H1 (cell line): ENCODE data around the gene KNOP1. TPM values are rescaled to one million over a fixed set of nuclear protein-coding genes. Genes with fewer than 3 reads are reported as not detected.

Experiments
- CTCF ChIA-PET: fragments of 300-600 bp; sonication (Branson Sonifier 250); formaldehyde crosslinking; loops from one replicate; lab custom pipeline; 2021; ENCODE audit not compliant: partially characterized antibody; lab: Charles Lee
- POLR2A ChIA-PET: fragments of 300-600 bp; sonication (Branson Sonifier 250); formaldehyde crosslinking; loops from one replicate; lab custom pipeline; 2021; ENCODE audit warnings: inconsistent platforms; ENCODE audit not compliant: partially characterized antibody; lab: Charles Lee
- DNase-seq, 2 experiments: peaks; one replicate each; pipeline versions ENCODE4 v3.0.0 to v3.0.0-alpha.2; 2010 to 2022; ENCODE audit warnings: low spot score in 2 of 2, low read depth in 1 of 2, mixed read lengths in 1 of 2
- FAIRE-seq: peaks from 2 replicates; lab custom pipeline; 2011; peaks lifted over from hg19 to GRCh38; lab: Jason Lieb, UNC
- H2AFZ ChIP-seq: 2 replicates; pipeline ENCODE4 v1.8.1; 2012; ENCODE audit warnings: low read length, inconsistent platforms
- H2AK5ac ChIP-seq: 2 replicates; pipeline ENCODE4 v1.6.1; 2013; ENCODE audit warnings: low read depth, low read length
- H2BK120ac ChIP-seq: replicated peaks from 2 replicates; pipeline ENCODE3; 2013; ENCODE audit warnings: low read depth, low read length, inconsistent platforms
- H2BK12ac ChIP-seq: 2 replicates; pipeline ENCODE4 v1.6.1; 2013; ENCODE audit warnings: low read depth, low read length
- H2BK15ac ChIP-seq: 2 replicates; pipeline ENCODE4 v1.6.1; 2013; ENCODE audit warnings: low read length
- H2BK20ac ChIP-seq: 2 replicates; pipeline ENCODE4 v1.6.1; 2013; ENCODE audit warnings: low read length
- H2BK5ac ChIP-seq: 2 replicates; pipeline ENCODE4 v1.6.1; 2013; ENCODE audit warnings: low read depth, low read length
- H3K14ac ChIP-seq: 2 replicates; pipeline ENCODE4 v1.6.1; 2013; ENCODE audit warnings: inconsistent platforms; ENCODE audit not compliant: insufficient read length
- H3K18ac ChIP-seq: 2 replicates; pipeline ENCODE4 v1.6.1; 2013; ENCODE audit warnings: low read length; ENCODE audit errors: extremely low read depth
- H3K23ac ChIP-seq: 2 replicates; pipeline ENCODE4 v1.6.1; 2013; ENCODE audit warnings: inconsistent platforms; ENCODE audit not compliant: insufficient read length
- H3K23me2 ChIP-seq: 2 replicates; pipeline ENCODE4 v1.6.1; 2013; ENCODE audit warnings: low read depth, low read length
- H3K27ac ChIP-seq: 2 replicates; pipeline ENCODE4 v1.6.1; 2011; ENCODE audit warnings: low read depth, low read length, inconsistent platforms
- H3K27me3 ChIP-seq, 4 experiments: replicated peaks in 1 of 4; 1 replicate in 1 of 4; 2 replicates in 3 of 4; pipeline versions ENCODE4 v1.6.1 to v1.8.1; 2011 to 2013; ENCODE audit warnings: low read length in 3 of 4, mild to moderate bottlenecking in 3 of 4, inconsistent platforms in 2 of 4, mixed read lengths in 2 of 4, moderate library complexity in 1 of 4; ENCODE audit not compliant: control insufficient read depth in 3 of 4, insufficient read depth in 3 of 4; ENCODE audit errors: extremely low read depth in 1 of 4
- H3K36me3 ChIP-seq, 4 experiments: 2 replicates each; pipeline versions ENCODE4 v1.6.1 to v1.8.1; 2011 to 2013; ENCODE audit warnings: mild to moderate bottlenecking in 4 of 4, low read length in 3 of 4, moderate library complexity in 2 of 4, control low read depth in 1 of 4, inconsistent platforms in 1 of 4; ENCODE audit not compliant: insufficient read depth in 4 of 4, control insufficient read depth in 2 of 4
- H3K4ac ChIP-seq: replicated peaks from 2 replicates; pipeline ENCODE3; 2013; ENCODE audit warnings: low read length, low read depth, mixed read lengths, inconsistent platforms; ENCODE audit not compliant: insufficient read length
- H3K4me1 ChIP-seq, 4 experiments: replicated peaks in 1 of 4; 1 replicate in 1 of 4; 2 replicates in 3 of 4; pipeline versions ENCODE4 v1.6.1 to v1.8.1; 2011 to 2013; ENCODE audit warnings: low read length in 3 of 4, inconsistent platforms in 2 of 4, mixed read lengths in 1 of 4; ENCODE audit not compliant: insufficient read depth in 4 of 4, control insufficient read depth in 3 of 4
- H3K4me2 ChIP-seq, 2 experiments: 2 replicates each; pipeline versions ENCODE4 v1.6.1 to v1.8.1; 2011 to 2013; ENCODE audit warnings: low read depth in 2 of 2, low read length in 2 of 2, control low read depth in 1 of 2, inconsistent platforms in 1 of 2, mild to moderate bottlenecking in 1 of 2; ENCODE audit not compliant: insufficient read depth in 1 of 2
- H3K4me3 ChIP-seq, 4 experiments: fragments of 200-600, 300-600 bp in 1 of 4; sonication (generic), shearing (Covaris generic), sonication (Bioruptor Twin) in 1 of 4; 2 replicates each; pipeline versions ENCODE4 v1.5.1 to v1.8.1; 2011 to 2016; ENCODE audit warnings: low read length in 4 of 4, low read depth in 3 of 4, control low read depth in 2 of 4, inconsistent platforms in 2 of 4, mild to moderate bottlenecking in 2 of 4, mixed read lengths in 1 of 4, moderate library complexity in 1 of 4; ENCODE audit not compliant: insufficient read depth in 2 of 4; ENCODE audit errors: extremely low read depth in 1 of 4
- H3K56ac ChIP-seq: replicated peaks from 2 replicates; pipeline ENCODE3; 2013; ENCODE audit warnings: low read depth, mild to moderate bottlenecking, mixed read lengths, low read length, inconsistent platforms; ENCODE audit not compliant: insufficient read length
- H3K79me1 ChIP-seq: 2 replicates; pipeline ENCODE4 v1.6.1; 2013; ENCODE audit warnings: low read depth, low read length, control low read depth
- H3K79me2 ChIP-seq, 2 experiments: 2 replicates each; pipeline versions ENCODE4 v1.6.1 to v1.8.1; 2012 to 2013; ENCODE audit warnings: low read length in 2 of 2, mild to moderate bottlenecking in 2 of 2, inconsistent platforms in 1 of 2; ENCODE audit not compliant: insufficient read depth in 2 of 2, control insufficient read depth in 1 of 2
- H3K9ac ChIP-seq, 4 experiments: replicated peaks in 1 of 4; 1 replicate in 1 of 4; 2 replicates in 3 of 4; pipeline versions ENCODE4 v1.6.1 to v1.8.1; 2011 to 2013; ENCODE audit warnings: low read depth in 3 of 4, low read length in 3 of 4, control low read depth in 2 of 4, mild to moderate bottlenecking in 2 of 4, moderate library complexity in 2 of 4, inconsistent platforms in 1 of 4; ENCODE audit errors: extremely low read depth in 1 of 4
- H3K9me3 ChIP-seq, 2 experiments: 2 replicates each; pipeline versions ENCODE4 v1.6.1 to v1.8.1; 2012 to 2013; ENCODE audit warnings: mild to moderate bottlenecking in 2 of 2, moderate library complexity in 2 of 2, control low read depth in 1 of 2, inconsistent platforms in 1 of 2, low read depth in 1 of 2, low read length in 1 of 2, mixed read lengths in 1 of 2; ENCODE audit not compliant: insufficient read depth in 2 of 2
- H4K20me1 ChIP-seq, 2 experiments: replicated peaks in 1 of 2; 2 replicates each; pipeline versions ENCODE3 to v1.8.1; 2011 to 2013; ENCODE audit warnings: inconsistent platforms in 2 of 2, low read length in 2 of 2, mild to moderate bottlenecking in 1 of 2; ENCODE audit not compliant: insufficient read depth in 2 of 2, control insufficient read depth in 1 of 2
- H4K5ac ChIP-seq: 2 replicates; pipeline ENCODE4 v1.6.1; 2013; ENCODE audit warnings: low read length, low read depth, mixed read lengths, inconsistent platforms; ENCODE audit not compliant: insufficient read length
- H4K8ac ChIP-seq: 2 replicates; pipeline ENCODE4 v1.8.0; 2013; ENCODE audit warnings: mild to moderate bottlenecking, moderate library complexity, low read length, inconsistent platforms; ENCODE audit not compliant: insufficient read depth; ENCODE audit errors: extremely low read depth
- H4K91ac ChIP-seq: replicated peaks from 2 replicates; pipeline ENCODE3; 2013; ENCODE audit warnings: low read length, mixed read lengths, inconsistent platforms; ENCODE audit not compliant: insufficient read length
- CBX5 ChIP-seq: fragments of 300-800, 300-1000 bp; sonication (generic); IDR thresholded peaks from 2 replicates; pipeline ENCODE4 v1.7.1; 2016; ENCODE audit warnings: antibody characterized with exemption, low read length, low read depth
- CHD2 ChIP-seq: IDR thresholded peaks from 2 replicates; pipeline ENCODE4 v1.6.1; 2012; ENCODE audit warnings: low read length, improper control_type of control experiment
- RNF2 ChIP-seq: fragments of 200-900, 300-1000 bp; sonication (generic); IDR thresholded peaks from 2 replicates; pipeline ENCODE4 v1.7.1; 2016; ENCODE audit warnings: borderline replicate concordance, low read depth, mild to moderate bottlenecking, antibody characterized with exemption, low read length; ENCODE audit not compliant: poor library complexity, severe bottlenecking; ENCODE audit errors: missing control alignments
- RXRA ChIP-seq: IDR thresholded peaks from 2 replicates; pipeline ENCODE4 v1.6.1; 2011; ENCODE audit warnings: low read depth, mild to moderate bottlenecking, low read length, moderate library complexity; ENCODE audit not compliant: insufficient read depth
- SP4 ChIP-seq: IDR thresholded peaks from 2 replicates; pipeline ENCODE4 v1.6.1; 2012; ENCODE audit warnings: low read length, inconsistent platforms
- TBP ChIP-seq: IDR thresholded peaks from 2 replicates; pipeline ENCODE4 v1.6.1; 2011; ENCODE audit warnings: low read depth, low read length, improper control_type of control experiment
- ZNF274 ChIP-seq: IDR thresholded peaks from 2 replicates; pipeline ENCODE4 v1.7.0; 2012; ENCODE audit warnings: low read length, borderline replicate concordance; ENCODE audit errors: extremely low read depth
- WGBS, 2 experiments: shearing (Covaris generic) in 1 of 2; methylation state at CpG; one replicate each; pipeline versions ENCODE4 v1.1.6 to v1.1.7; 2013 to 2015; ENCODE audit warnings: low lambda C conversion rate in 2 of 2, mixed read lengths in 2 of 2, inconsistent platforms in 1 of 2, low coverage in 1 of 2, missing lambda C conversion rate in 1 of 2; ENCODE audit not compliant: insufficient replicate concordance in 2 of 2, insufficient coverage in 1 of 2, insufficient read length in 1 of 2; ENCODE audit errors: extremely low coverage in 1 of 2, missing lambda C conversion rate in 1 of 2; 5-methylcytosine and 5-hydroxymethylcytosine counted together
- polyA plus RNA-seq, 7 experiments: library from polyadenylated mRNA; depleted of rRNA in 3 of 7; stranded (reverse) in 5 of 7; unstranded in 2 of 7; fragments of >200 nt in 5 of 7; fragments of 200-250 nt in 2 of 7; gene quantifications; 1 replicate in 5 of 7; 2 replicates in 1 of 7; 4 replicates in 1 of 7; pipeline versions ENCODE4 v1.2.1 to v1.2.3, GENCODE V29; 2011 to 2013; ENCODE audit warnings: missing spikeins in 2 of 7, mixed read lengths in 2 of 7
- total RNA-seq: library from RNA; stranded (reverse); fragmentation: NEBNext Ultra II Directional; extraction: Animal tissue kit (Norgen Biotek cat#: 25700); gene quantifications from 2 replicates; pipeline ENCODE4 v1.2.1, GENCODE V29; 2021

The KNOP1 gene
- total and polyA plus RNA-seq, 2 of the 8 experiments (the other 6 are each of a cell fraction or from before 2014, with no cell fraction given): 21.6 to 87.9 TPM

DNA sequence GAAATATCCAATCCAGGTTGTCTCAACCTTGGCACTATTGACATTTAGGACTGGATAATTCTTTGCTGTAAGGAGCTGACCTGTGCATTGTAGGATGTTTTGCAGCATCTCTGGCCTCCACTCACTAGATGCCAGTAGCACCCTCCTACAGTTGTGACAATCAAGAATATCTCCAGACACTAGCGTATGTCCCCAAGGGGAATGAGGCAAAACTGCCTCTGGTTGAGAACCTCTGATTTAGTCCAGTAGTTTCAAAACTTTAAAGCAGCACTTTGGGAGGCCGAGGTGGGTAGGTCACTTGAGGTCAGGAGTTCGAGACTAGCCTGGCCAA, 48.5 kb upstream of the KNOP1 start:
- H4K91ac ChIP-seq: no peak overlapping the region
- H3K14ac ChIP-seq: no peak overlapping the region
- peaks cover 5 to 7% of the 10 kb centered on the region in 2 experiments; a peak in 3 of 4 replicates for H3K9me3 ChIP-seq
- DNase-seq: no peak
- no peak overlapping the region for H2BK120ac ChIP-seq
- no peak overlapping the region for H4K5ac ChIP-seq
- peak overlapping the region; percentile 36 for H3K4ac ChIP-seq
- TF ChIP-seq ZNF274 (no peak), CBX5 (no peak), TBP (no peak), CHD2 (no peak), SP4 (no peak), RNF2 (no peak), RXRA (no peak)
- WGBS, 2 experiments: 84% methylated on average over 3 of the region's 3 CpGs; no CpG with 5 or more reads in 1 of the 2 experiments
- H3K27me3 ChIP-seq: no peaks in the 10 kb centered on the region
- H3K23me2 ChIP-seq: no peaks in the 10 kb centered on the region
- H2BK5ac ChIP-seq: no peak overlapping the region
- peak overlapping the region; percentile 90; the same call in 1 of the 2 replicates for H2BK12ac ChIP-seq
- CTCF ChIA-PET: interaction anchor here (0.9 to 1.8 kb wide), 5 partner anchors 9 to 534 kb away, joined by 3 to 4 read pairs (median 3); no protein-coding TSS in a partner anchor
- H3K4me2 ChIP-seq: no peak overlapping the region
- H3K23ac ChIP-seq: no peak overlapping the region
- no peaks in the 10 kb centered on the region for H3K36me3 ChIP-seq
- H4K20me1 ChIP-seq: no peaks in the 10 kb centered on the region
- H3K4me1 ChIP-seq: peaks cover 0 to 4% (median 3%) of the 10 kb centered on the region in 4 experiments; a peak in 3 of 7 replicates
- no peak overlapping the region for H2AFZ ChIP-seq
- H3K79me1 ChIP-seq: no peaks in the 10 kb centered on the region
- POLR2A ChIA-PET: no interaction called here
- no peaks in the 10 kb centered on the region for H3K79me2 ChIP-seq
- H2BK20ac ChIP-seq: no peak overlapping the region
- H4K8ac ChIP-seq: no peak overlapping the region
- H3K18ac ChIP-seq: no peak overlapping the region; the same call in 1 of the 2 replicates
- no peak overlapping the region for H2BK15ac ChIP-seq
- H3K27ac ChIP-seq: no peak overlapping the region
- no peak overlapping the region for H3K56ac ChIP-seq
- FAIRE-seq: no peak
- no peak overlapping the region for H2AK5ac ChIP-seq
- no peak overlapping the region for H3K9ac ChIP-seq
- no peak overlapping the region for H3K4me3 ChIP-seq
